PC-3 (cell line): Measurements from ENCODE around the gene CASQ1. TPM values are rescaled to one million over a fixed set of nuclear protein-coding genes. Genes with fewer than 3 reads are reported as not detected.
A peak's percentile ranks its signal among the peaks of the same experiment; 100 is the strongest.

Source experiments
- ATAC-seq: fragments of 200-7000 bp; cut with Tn5 transposase; 2 replicates; pipeline ENCODE4 v1.9.1; 2020; ENCODE audit warnings: mild to moderate bottlenecking, moderate library complexity
- BruUV-seq: library from RNA; stranded (reverse); fragments of 400-500 nt; replicated peaks from 2 replicates; lab custom pipeline; 2021; lab: Mats Ljungman, UMichigan
- CTCF ChIA-PET: fragments of 300-600 bp; sonication (Branson Sonifier 250); formaldehyde crosslinking; loops from one replicate; lab custom pipeline; 2022; ENCODE audit warnings: antibody characterized with exemption; lab: Charles Lee
- POLR2A ChIA-PET: fragments of 300-600 bp; sonication (Branson Sonifier 250); formaldehyde crosslinking; loops from one replicate; lab custom pipeline; 2022; ENCODE audit warnings: antibody characterized with exemption; ENCODE audit not compliant: unreplicated experiment; lab: Charles Lee
- DNase-seq: peaks from one replicate; pipeline ENCODE4 v3.0.0-alpha.2; 2015
- H2AFZ ChIP-seq: fragments of 300-600 bp; sonication (generic); 2 replicates; pipeline ENCODE4 v1.6.0; 2016; ENCODE audit warnings: antibody characterized with exemption, low read length
- H3F3A ChIP-seq: fragments of 300-600 bp; sonication (generic); one replicate; pipeline ENCODE4 v1.6.0; 2017; ENCODE audit warnings: antibody characterized with exemption, low read length, control low read depth, mild to moderate bottlenecking; ENCODE audit not compliant: unreplicated experiment
- H3K27ac ChIP-seq: fragments of 300-600 bp; sonication (generic); 2 replicates; pipeline ENCODE4 v1.5.1; 2016; ENCODE audit warnings: mild to moderate bottlenecking, low read length
- H3K27me3 ChIP-seq: fragments of 300-600 bp; sonication (generic); 2 replicates; pipeline ENCODE4 v1.6.1; 2016; ENCODE audit warnings: low read length, mixed read lengths
- H3K36me3 ChIP-seq: fragments of 300-600 bp; sonication (generic); 2 replicates; pipeline ENCODE4 v1.6.1; 2016; ENCODE audit warnings: low read depth, mixed run types, low read length, mixed read lengths
- H3K4me1 ChIP-seq: fragments of 300-600 bp; sonication (generic); 2 replicates; pipeline ENCODE4 v1.5.1; 2016; ENCODE audit warnings: low read length; ENCODE audit not compliant: insufficient read depth
- H3K4me2 ChIP-seq: fragments of 300-600 bp; sonication (generic); 2 replicates; pipeline ENCODE4 v1.6.0; 2016; ENCODE audit warnings: low read length
- H3K4me3 ChIP-seq: fragments of 300-600 bp; sonication (generic); 2 replicates; pipeline ENCODE4 v1.5.1; 2016; ENCODE audit warnings: mild to moderate bottlenecking, low read length, mixed read lengths
- H3K79me2 ChIP-seq: fragments of 300-600 bp; sonication (generic); 2 replicates; pipeline ENCODE4 v1.6.1; 2017; ENCODE audit warnings: low read length, mixed read lengths
- H3K9ac ChIP-seq: fragments of 300-600 bp; sonication (generic); 2 replicates; pipeline ENCODE4 v1.6.0; 2016; ENCODE audit warnings: mild to moderate bottlenecking, low read length
- H3K9me2 ChIP-seq: fragments of 300-600 bp; sonication (generic); replicated peaks from 2 replicates; pipeline ENCODE4 v1.6.1; 2016; ENCODE audit warnings: mixed run types, low read length, mixed read lengths
- H3K9me3 ChIP-seq: fragments of 300-600 bp; sonication (generic); 2 replicates; pipeline ENCODE4 v1.6.1; 2016; ENCODE audit warnings: low read length, mixed read lengths
- H4K20me1 ChIP-seq: fragments of 300-600 bp; sonication (generic); 2 replicates; pipeline ENCODE4 v1.6.1; 2016; ENCODE audit warnings: low read length, mixed read lengths
- CTCF ChIP-seq: fragments of 300-600 bp; sonication (generic); conservative IDR thresholded peaks from 2 replicates; pipeline ENCODE4 v1.5.1; 2017; ENCODE audit warnings: antibody characterized with exemption, low read depth, mild to moderate bottlenecking, low read length
- EZH2 ChIP-seq: fragments of 300-600 bp; sonication (generic); IDR thresholded peaks from one replicate; pipeline ENCODE4 v1.6.1; 2017; ENCODE audit warnings: antibody characterized with exemption, mild to moderate bottlenecking, low read length; ENCODE audit not compliant: unreplicated experiment
- EZH2phosphoT487 ChIP-seq: fragments of 300-600 bp; sonication (generic); IDR thresholded peaks from 2 replicates; pipeline ENCODE4 v1.6.1; 2018; ENCODE audit warnings: mild to moderate bottlenecking, antibody characterized with exemption, low read length, borderline replicate concordance
- intact Hi-C: fragments of 100-400 bp; cut with micrococcal nuclease; formaldehyde crosslinking; loops from 2 replicates; pipeline ENCODE4 v1.9.0; 2023
- total RNA-seq: library from RNA; depleted of rRNA; stranded (reverse); fragments of >200 nt; gene quantifications from 2 replicates; pipeline ENCODE4 v1.2.3, GENCODE V29; 2014

The CASQ1 gene
- total RNA-seq, 1 experiment from 2014 or later = not detected

GRCh38 chr1:160238408-160238807 lies 48.0 kb downstream of the CASQ1 start:
- DNase-seq = no peak
- TF ChIP-seq EZH2 (no peak), EZH2phosphoT487 (no peak), CTCF (no peak)
- Histone ChIP-seq H3K4me3 (no peak overlapping the region), H3K9ac (no peak overlapping the region), H3K4me2 (no peak overlapping the region), H3F3A (no peaks in the 10 kb centered on the region), H3K9me2 (no peaks in the 10 kb centered on the region), H3K36me3 (peaks cover 55% of the 10 kb centered on the region), H3K27ac (no peak overlapping the region), H2AFZ (no peak overlapping the region), H3K27me3 (no peaks in the 10 kb centered on the region), H3K79me2 (peaks cover 12% of the 10 kb centered on the region), H3K4me1 (no peaks in the 10 kb centered on the region), H3K9me3 (no peaks in the 10 kb centered on the region), H4K20me1 (0 out of 2 replicates have a peak, but pooled peaks cover under 1% of the 10 kb centered on the region)
- CTCF ChIA-PET = interaction anchor here (1.4 kb wide), 1 partner anchor 14 kb away, joined by 3 read pairs; no protein-coding TSS in a partner anchor
- POLR2A ChIA-PET = no interaction called here
- no TSS peak for BruUV-seq
- intact Hi-C loops = no loop called here
- ATAC-seq = no peak

GRCh38 chr1:160239582-160240299 lies 49.4 kb downstream of the CASQ1 start:
- CTCF ChIA-PET = no interaction called here
- POLR2A ChIA-PET = no interaction called here

More at GRCh38 chr1:160239582-160240299, 49.4 kb downstream of the CASQ1 start:
- intact Hi-C loops = no loop called here
- no peaks in the 10 kb centered on the region for H3F3A ChIP-seq
- TSS peak; percentile 56 for BruUV-seq
- H3K4me3 ChIP-seq = no peak overlapping the region
- ATAC-seq (no peak), DNase-seq (no peak)
- peaks cover 56% of the 10 kb centered on the region for H3K36me3 ChIP-seq
- peaks cover 18% of the 10 kb centered on the region for H3K79me2 ChIP-seq
- no peak overlapping the region for H3K4me2 ChIP-seq
- peaks cover 8% of the 10 kb centered on the region; the same call in 1 of the 2 replicates for H4K20me1 ChIP-seq
- H3K27ac ChIP-seq = no peak overlapping the region
- H3K4me1 ChIP-seq = peaks cover 12% of the 10 kb centered on the region
- H3K9me3 ChIP-seq = no peaks in the 10 kb centered on the region
- no peak overlapping the region for H3K9ac ChIP-seq
- no peaks in the 10 kb centered on the region for H3K9me2 ChIP-seq
- no peak overlapping the region for H2AFZ ChIP-seq
- H3K27me3 ChIP-seq = no peaks in the 10 kb centered on the region
- TF ChIP-seq EZH2phosphoT487 (no peak), EZH2 (no peak), CTCF (no peak)
